Measurements from ENCODE around the gene LMO4. TPM values are rescaled to one million over a fixed set of nuclear protein-coding genes. Genes with fewer than 3 reads are reported as not detected.
A peak's percentile ranks its signal among the peaks of the same experiment; 100 is the strongest.

Gene LMO4
- polyA plus RNA-seq, 3 donors: 118 to 128 (median 125) TPM

DNA sequence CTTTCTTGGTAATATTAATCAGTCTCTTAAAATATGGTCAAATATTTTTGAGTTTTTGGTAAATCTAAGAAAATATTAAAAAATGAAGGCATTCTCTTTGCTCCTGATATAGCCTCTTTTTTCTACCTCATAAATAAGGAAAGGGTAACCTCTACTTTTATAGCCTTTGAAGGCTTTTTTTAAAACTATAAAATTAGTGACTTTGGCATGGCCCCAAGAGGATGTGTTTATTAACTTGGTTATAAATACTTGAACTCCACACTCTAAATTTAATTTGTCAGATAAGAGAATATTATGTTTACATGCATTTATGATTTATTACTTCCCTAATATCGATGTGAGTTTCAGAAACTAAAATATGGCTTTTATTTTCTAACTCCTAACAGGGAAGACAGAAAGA is 60.3 kb downstream of the LMO4 start:
- DNase-seq (ENCODE audit: extremely low read depth in 1 of 11, low read depth in 9 of 11, low spot score in 4 of 11): no peak

DNA sequence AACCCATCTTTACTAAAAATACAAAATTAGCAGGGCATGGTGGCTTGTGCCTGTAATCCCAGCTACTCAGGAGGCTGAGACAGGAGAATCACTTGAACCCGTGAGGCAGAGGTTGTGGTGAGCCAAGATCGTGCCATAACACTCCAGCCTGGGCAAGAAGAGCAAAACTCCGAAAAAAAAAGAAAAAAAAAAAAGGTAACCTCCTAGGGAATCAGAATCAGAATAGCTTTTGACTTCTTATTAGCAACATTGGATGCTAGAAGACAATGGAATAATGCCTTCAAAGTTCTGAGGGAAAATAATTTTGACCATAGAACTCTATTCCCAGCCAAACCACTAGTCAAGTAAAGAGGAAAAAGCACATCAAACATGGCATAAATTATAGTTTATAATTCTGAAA is 60.9 kb downstream of the LMO4 start:
- no peak for DNase-seq (ENCODE audit: extremely low read depth in 1 of 11, low read depth in 9 of 11, low spot score in 4 of 11)

DNA sequence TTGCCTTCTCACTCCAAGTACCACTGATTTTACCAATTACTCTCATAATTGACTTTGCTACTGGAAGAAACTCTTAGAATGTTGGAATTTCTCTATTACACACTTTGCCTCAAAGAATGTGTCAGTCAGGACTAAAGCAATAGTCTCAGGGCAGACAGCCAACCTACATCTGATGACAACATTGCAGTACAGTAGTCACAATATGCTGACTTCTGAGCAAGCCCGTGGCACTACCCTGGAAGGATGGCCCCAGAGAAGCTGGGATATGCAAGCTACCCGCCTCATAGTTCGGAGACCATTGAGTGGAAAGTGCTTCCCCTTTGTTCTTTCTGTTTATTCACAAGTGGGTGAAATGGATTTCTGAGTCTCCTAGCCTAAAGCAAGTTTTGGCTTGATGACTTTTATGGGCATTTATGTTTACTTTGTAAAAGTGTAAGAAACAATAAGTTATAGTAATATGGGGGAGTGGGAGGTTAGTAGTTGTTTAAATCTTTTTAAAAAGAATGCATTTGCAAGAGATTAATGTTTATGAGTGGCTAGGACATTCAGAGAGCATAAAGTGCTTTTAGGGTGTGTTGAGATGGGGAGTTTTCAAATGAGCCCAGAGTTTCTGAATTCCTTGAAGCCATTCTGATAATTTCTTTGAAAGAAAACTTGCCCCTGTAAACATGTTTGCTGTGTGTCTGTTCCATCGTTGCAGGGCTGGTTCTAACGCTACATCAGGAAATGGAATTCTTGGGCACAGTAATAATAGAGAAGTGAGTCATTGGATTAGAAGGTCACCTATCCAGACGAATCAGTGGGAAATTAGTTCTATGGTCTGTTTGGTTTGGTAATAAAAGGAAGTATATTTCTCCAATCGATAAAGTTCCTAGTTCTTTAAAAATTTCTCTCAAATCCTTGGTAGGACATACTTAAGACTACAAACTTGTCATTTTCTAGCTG is 63.8 kb downstream of the LMO4 start:
- DNase-seq (ENCODE audit: extremely low read depth in 1 of 11, low read depth in 9 of 11, low spot score in 4 of 11): peak in 5 of 11 donors; percentile 14 to 43 (median 34)

- DNase-seq (ENCODE audit: extremely low read depth in 1 of 11, low read depth in 9 of 11, low spot score in 4 of 11): no peak
Measured at GRCh38 chr1:87393445-87394085, 64.9 kb downstream of the LMO4 start.

GRCh38 chr1:87394513-87394912 is 65.8 kb downstream of the LMO4 start:
- DNase-seq (ENCODE audit: extremely low read depth in 1 of 11, low read depth in 9 of 11, low spot score in 4 of 11): no peak

DNA sequence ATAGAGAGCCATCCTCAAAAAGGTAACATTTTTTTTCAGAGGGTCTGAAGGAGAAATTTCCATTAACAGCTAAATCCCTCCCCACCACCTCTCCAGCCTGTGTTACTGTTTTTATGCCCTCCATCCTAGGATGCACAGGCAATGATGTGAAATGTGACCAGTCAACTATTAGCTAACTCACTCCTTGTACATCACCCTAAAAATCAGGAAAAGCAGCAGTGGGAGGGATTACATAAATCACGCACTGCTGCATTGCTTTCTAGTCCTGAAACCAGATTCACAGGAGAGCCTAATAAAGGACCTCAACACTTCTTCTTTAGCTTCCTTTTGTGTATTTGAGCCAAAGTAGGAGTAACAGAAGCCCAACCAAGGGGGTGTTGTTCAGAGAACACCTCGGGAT is 66.3 kb downstream of the LMO4 start:
- peak in 4 of 11 donors; percentile 33 to 44 (median 36) for DNase-seq (ENCODE audit: extremely low read depth in 1 of 11, low read depth in 9 of 11, low spot score in 4 of 11)
